Measurements from ENCODE around the gene C5AR2.

DNA sequence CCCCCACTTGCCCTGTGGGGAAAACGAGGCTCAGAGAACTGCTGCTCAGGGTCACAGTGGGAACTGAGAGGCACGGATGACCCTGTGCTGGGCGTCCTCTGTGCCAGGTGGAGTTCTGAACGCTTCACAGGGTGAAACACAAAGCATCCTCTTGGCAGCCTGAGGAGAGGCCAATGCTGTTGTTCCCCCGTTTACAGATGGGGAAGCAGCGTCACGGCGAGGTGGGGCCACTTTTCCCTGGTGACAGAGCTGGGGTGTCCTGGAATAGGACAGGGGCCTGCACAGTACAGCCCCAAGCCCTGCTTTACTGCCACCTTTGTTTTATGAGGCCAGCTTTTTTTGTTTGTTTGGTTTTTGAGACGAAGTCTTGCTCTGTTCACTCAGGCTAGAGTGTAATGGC, 39.3 kb downstream of the C5AR2 start:
- TF ChIP-seq, protein P1, sequence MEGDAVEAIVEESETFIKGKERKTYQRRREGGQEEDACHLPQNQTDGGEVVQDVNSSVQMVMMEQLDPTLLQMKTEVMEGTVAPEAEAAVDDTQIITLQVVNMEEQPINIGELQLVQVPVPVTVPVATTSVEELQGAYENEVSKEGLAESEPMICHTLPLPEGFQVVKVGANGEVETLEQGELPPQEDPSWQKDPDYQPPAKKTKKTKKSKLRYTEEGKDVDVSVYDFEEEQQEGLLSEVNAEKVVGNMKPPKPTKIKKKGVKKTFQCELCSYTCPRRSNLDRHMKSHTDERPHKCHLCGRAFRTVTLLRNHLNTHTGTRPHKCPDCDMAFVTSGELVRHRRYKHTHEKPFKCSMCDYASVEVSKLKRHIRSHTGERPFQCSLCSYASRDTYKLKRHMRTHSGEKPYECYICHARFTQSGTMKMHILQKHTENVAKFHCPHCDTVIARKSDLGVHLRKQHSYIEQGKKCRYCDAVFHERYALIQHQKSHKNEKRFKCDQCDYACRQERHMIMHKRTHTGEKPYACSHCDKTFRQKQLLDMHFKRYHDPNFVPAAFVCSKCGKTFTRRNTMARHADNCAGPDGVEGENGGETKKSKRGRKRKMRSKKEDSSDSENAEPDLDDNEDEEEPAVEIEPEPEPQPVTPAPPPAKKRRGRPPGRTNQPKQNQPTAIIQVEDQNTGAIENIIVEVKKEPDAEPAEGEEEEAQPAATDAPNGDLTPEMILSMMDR (optimal IDR thresholded peaks at IDR 0.05 in 1 of 3, IDR thresholded peaks at IDR 0.05 in 1 of 3, conservative IDR thresholded peaks at IDR 0.05 in 1 of 3; ENCODE audit: extremely low read depth in 1 of 3, insufficient read depth in 2 of 3, low read length in 3 of 3) = no peak
- no peak for TF ChIP-seq EZH2 (IDR thresholded peaks at IDR 0.05; ENCODE audit: low read length)

Data from keratinocyte (primary cell).